H1 (cell line): ENCODE measurements around the gene EFHD1. TPM values are rescaled to one million over a fixed set of nuclear protein-coding genes. Genes with fewer than 3 reads are reported as not detected.

Experiments used
- CTCF ChIA-PET: fragments of 300-600 bp; sonication (Branson Sonifier 250); formaldehyde crosslinking; loops from one replicate; lab custom pipeline; 2021; ENCODE audit not compliant: partially characterized antibody; lab: Charles Lee
- POLR2A ChIA-PET: fragments of 300-600 bp; sonication (Branson Sonifier 250); formaldehyde crosslinking; loops from one replicate; lab custom pipeline; 2021; ENCODE audit warnings: inconsistent platforms; ENCODE audit not compliant: partially characterized antibody; lab: Charles Lee
- DNase-seq, 2 experiments: peaks; one replicate each; pipeline versions ENCODE4 v3.0.0 to v3.0.0-alpha.2; 2010 to 2022; ENCODE audit warnings: low spot score in 2 of 2, low read depth in 1 of 2, mixed read lengths in 1 of 2
- FAIRE-seq: peaks from 2 replicates; lab custom pipeline; 2011; peaks lifted over from hg19 to GRCh38; lab: Jason Lieb, UNC
- H2AFZ ChIP-seq: 2 replicates; pipeline ENCODE4 v1.8.1; 2012; ENCODE audit warnings: low read length, inconsistent platforms
- H2AK5ac ChIP-seq: 2 replicates; pipeline ENCODE4 v1.6.1; 2013; ENCODE audit warnings: low read depth, low read length
- H2BK120ac ChIP-seq: replicated peaks from 2 replicates; pipeline ENCODE3; 2013; ENCODE audit warnings: low read depth, low read length, inconsistent platforms
- H2BK12ac ChIP-seq: 2 replicates; pipeline ENCODE4 v1.6.1; 2013; ENCODE audit warnings: low read depth, low read length
- H2BK15ac ChIP-seq: 2 replicates; pipeline ENCODE4 v1.6.1; 2013; ENCODE audit warnings: low read length
- H2BK20ac ChIP-seq: 2 replicates; pipeline ENCODE4 v1.6.1; 2013; ENCODE audit warnings: low read length
- H2BK5ac ChIP-seq: 2 replicates; pipeline ENCODE4 v1.6.1; 2013; ENCODE audit warnings: low read depth, low read length
- H3K14ac ChIP-seq: 2 replicates; pipeline ENCODE4 v1.6.1; 2013; ENCODE audit warnings: inconsistent platforms; ENCODE audit not compliant: insufficient read length
- H3K18ac ChIP-seq: 2 replicates; pipeline ENCODE4 v1.6.1; 2013; ENCODE audit warnings: low read length; ENCODE audit errors: extremely low read depth
- H3K23ac ChIP-seq: 2 replicates; pipeline ENCODE4 v1.6.1; 2013; ENCODE audit warnings: inconsistent platforms; ENCODE audit not compliant: insufficient read length
- H3K23me2 ChIP-seq: 2 replicates; pipeline ENCODE4 v1.6.1; 2013; ENCODE audit warnings: low read depth, low read length
- H3K27ac ChIP-seq: 2 replicates; pipeline ENCODE4 v1.6.1; 2011; ENCODE audit warnings: low read depth, low read length, inconsistent platforms
- H3K27me3 ChIP-seq, 4 experiments: replicated peaks in 1 of 4; 1 replicate in 1 of 4; 2 replicates in 3 of 4; pipeline versions ENCODE4 v1.6.1 to v1.8.1; 2011 to 2013; ENCODE audit warnings: low read length in 3 of 4, mild to moderate bottlenecking in 3 of 4, inconsistent platforms in 2 of 4, mixed read lengths in 2 of 4, moderate library complexity in 1 of 4; ENCODE audit not compliant: control insufficient read depth in 3 of 4, insufficient read depth in 3 of 4; ENCODE audit errors: extremely low read depth in 1 of 4
- H3K36me3 ChIP-seq, 4 experiments: 2 replicates each; pipeline versions ENCODE4 v1.6.1 to v1.8.1; 2011 to 2013; ENCODE audit warnings: mild to moderate bottlenecking in 4 of 4, low read length in 3 of 4, moderate library complexity in 2 of 4, control low read depth in 1 of 4, inconsistent platforms in 1 of 4; ENCODE audit not compliant: insufficient read depth in 4 of 4, control insufficient read depth in 2 of 4
- H3K4ac ChIP-seq: replicated peaks from 2 replicates; pipeline ENCODE3; 2013; ENCODE audit warnings: low read length, low read depth, mixed read lengths, inconsistent platforms; ENCODE audit not compliant: insufficient read length
- H3K4me1 ChIP-seq, 4 experiments: replicated peaks in 1 of 4; 1 replicate in 1 of 4; 2 replicates in 3 of 4; pipeline versions ENCODE4 v1.6.1 to v1.8.1; 2011 to 2013; ENCODE audit warnings: low read length in 3 of 4, inconsistent platforms in 2 of 4, mixed read lengths in 1 of 4; ENCODE audit not compliant: insufficient read depth in 4 of 4, control insufficient read depth in 3 of 4
- H3K4me2 ChIP-seq, 2 experiments: 2 replicates each; pipeline versions ENCODE4 v1.6.1 to v1.8.1; 2011 to 2013; ENCODE audit warnings: low read depth in 2 of 2, low read length in 2 of 2, control low read depth in 1 of 2, inconsistent platforms in 1 of 2, mild to moderate bottlenecking in 1 of 2; ENCODE audit not compliant: insufficient read depth in 1 of 2
- H3K4me3 ChIP-seq, 4 experiments: fragments of 200-600, 300-600 bp in 1 of 4; sonication (generic), shearing (Covaris generic), sonication (Bioruptor Twin) in 1 of 4; 2 replicates each; pipeline versions ENCODE4 v1.5.1 to v1.8.1; 2011 to 2016; ENCODE audit warnings: low read length in 4 of 4, low read depth in 3 of 4, control low read depth in 2 of 4, inconsistent platforms in 2 of 4, mild to moderate bottlenecking in 2 of 4, mixed read lengths in 1 of 4, moderate library complexity in 1 of 4; ENCODE audit not compliant: insufficient read depth in 2 of 4; ENCODE audit errors: extremely low read depth in 1 of 4
- H3K56ac ChIP-seq: replicated peaks from 2 replicates; pipeline ENCODE3; 2013; ENCODE audit warnings: low read depth, mild to moderate bottlenecking, mixed read lengths, low read length, inconsistent platforms; ENCODE audit not compliant: insufficient read length
- H3K79me1 ChIP-seq: 2 replicates; pipeline ENCODE4 v1.6.1; 2013; ENCODE audit warnings: low read depth, low read length, control low read depth
- H3K79me2 ChIP-seq, 2 experiments: 2 replicates each; pipeline versions ENCODE4 v1.6.1 to v1.8.1; 2012 to 2013; ENCODE audit warnings: low read length in 2 of 2, mild to moderate bottlenecking in 2 of 2, inconsistent platforms in 1 of 2; ENCODE audit not compliant: insufficient read depth in 2 of 2, control insufficient read depth in 1 of 2
- H3K9ac ChIP-seq, 4 experiments: replicated peaks in 1 of 4; 1 replicate in 1 of 4; 2 replicates in 3 of 4; pipeline versions ENCODE4 v1.6.1 to v1.8.1; 2011 to 2013; ENCODE audit warnings: low read depth in 3 of 4, low read length in 3 of 4, control low read depth in 2 of 4, mild to moderate bottlenecking in 2 of 4, moderate library complexity in 2 of 4, inconsistent platforms in 1 of 4; ENCODE audit errors: extremely low read depth in 1 of 4
- H3K9me3 ChIP-seq, 2 experiments: 2 replicates each; pipeline versions ENCODE4 v1.6.1 to v1.8.1; 2012 to 2013; ENCODE audit warnings: mild to moderate bottlenecking in 2 of 2, moderate library complexity in 2 of 2, control low read depth in 1 of 2, inconsistent platforms in 1 of 2, low read depth in 1 of 2, low read length in 1 of 2, mixed read lengths in 1 of 2; ENCODE audit not compliant: insufficient read depth in 2 of 2
- H4K20me1 ChIP-seq, 2 experiments: replicated peaks in 1 of 2; 2 replicates each; pipeline versions ENCODE3 to v1.8.1; 2011 to 2013; ENCODE audit warnings: inconsistent platforms in 2 of 2, low read length in 2 of 2, mild to moderate bottlenecking in 1 of 2; ENCODE audit not compliant: insufficient read depth in 2 of 2, control insufficient read depth in 1 of 2
- H4K5ac ChIP-seq: 2 replicates; pipeline ENCODE4 v1.6.1; 2013; ENCODE audit warnings: low read length, low read depth, mixed read lengths, inconsistent platforms; ENCODE audit not compliant: insufficient read length
- H4K8ac ChIP-seq: 2 replicates; pipeline ENCODE4 v1.8.0; 2013; ENCODE audit warnings: mild to moderate bottlenecking, moderate library complexity, low read length, inconsistent platforms; ENCODE audit not compliant: insufficient read depth; ENCODE audit errors: extremely low read depth
- H4K91ac ChIP-seq: replicated peaks from 2 replicates; pipeline ENCODE3; 2013; ENCODE audit warnings: low read length, mixed read lengths, inconsistent platforms; ENCODE audit not compliant: insufficient read length
- CEBPB ChIP-seq: IDR thresholded peaks from 2 replicates; pipeline ENCODE4 v1.6.1; 2012; ENCODE audit warnings: low read depth, low read length
- CHD1 ChIP-seq: IDR thresholded peaks from 2 replicates; pipeline ENCODE4 v1.6.1; 2012; ENCODE audit warnings: low read depth, low read length, improper control_type of control experiment
- FOSL1 ChIP-seq: IDR thresholded peaks from 2 replicates; pipeline ENCODE4 v1.6.1; 2011; ENCODE audit warnings: mild to moderate bottlenecking, low read depth, low read length, moderate library complexity; ENCODE audit not compliant: insufficient read depth
- SIX5 ChIP-seq: IDR thresholded peaks from 2 replicates; pipeline ENCODE4 v1.6.1; 2011; ENCODE audit warnings: mild to moderate bottlenecking, low read depth, low read length
- TAF1 ChIP-seq: IDR thresholded peaks from 2 replicates; pipeline ENCODE4 v1.6.1; 2011; ENCODE audit warnings: mild to moderate bottlenecking, low read depth, low read length
- TEAD4 ChIP-seq: IDR thresholded peaks from 2 replicates; pipeline ENCODE4 v1.6.1; 2012; ENCODE audit warnings: low read depth, low read length, inconsistent platforms, mixed read lengths
- WGBS, 2 experiments: shearing (Covaris generic) in 1 of 2; methylation state at CpG; one replicate each; pipeline versions ENCODE4 v1.1.6 to v1.1.7; 2013 to 2015; ENCODE audit warnings: low lambda C conversion rate in 2 of 2, mixed read lengths in 2 of 2, inconsistent platforms in 1 of 2, low coverage in 1 of 2, missing lambda C conversion rate in 1 of 2; ENCODE audit not compliant: insufficient replicate concordance in 2 of 2, insufficient coverage in 1 of 2, insufficient read length in 1 of 2; ENCODE audit errors: extremely low coverage in 1 of 2, missing lambda C conversion rate in 1 of 2; 5-methylcytosine and 5-hydroxymethylcytosine counted together
- polyA plus RNA-seq, 7 experiments: library from polyadenylated mRNA; depleted of rRNA in 3 of 7; stranded (reverse) in 5 of 7; unstranded in 2 of 7; fragments of >200 nt in 5 of 7; fragments of 200-250 nt in 2 of 7; gene quantifications; 1 replicate in 5 of 7; 2 replicates in 1 of 7; 4 replicates in 1 of 7; pipeline versions ENCODE4 v1.2.1 to v1.2.3, GENCODE V29; 2011 to 2013; ENCODE audit warnings: missing spikeins in 2 of 7, mixed read lengths in 2 of 7
- total RNA-seq: library from RNA; stranded (reverse); fragmentation: NEBNext Ultra II Directional; extraction: Animal tissue kit (Norgen Biotek cat#: 25700); gene quantifications from 2 replicates; pipeline ENCODE4 v1.2.1, GENCODE V29; 2021
- TF ChIP-seq, protein P1 (sequence below): IDR thresholded peaks from 2 replicates; pipeline ENCODE4 v1.6.1; 2011; ENCODE audit warnings: low read depth, mild to moderate bottlenecking, low read length; ENCODE audit not compliant: insufficient read depth

EFHD1 gene
- total and polyA plus RNA-seq, 2 of the 8 experiments (the other 6 are each of a cell fraction or from before 2014, with no cell fraction given) = 3.4 to 4.5 TPM

DNA sequence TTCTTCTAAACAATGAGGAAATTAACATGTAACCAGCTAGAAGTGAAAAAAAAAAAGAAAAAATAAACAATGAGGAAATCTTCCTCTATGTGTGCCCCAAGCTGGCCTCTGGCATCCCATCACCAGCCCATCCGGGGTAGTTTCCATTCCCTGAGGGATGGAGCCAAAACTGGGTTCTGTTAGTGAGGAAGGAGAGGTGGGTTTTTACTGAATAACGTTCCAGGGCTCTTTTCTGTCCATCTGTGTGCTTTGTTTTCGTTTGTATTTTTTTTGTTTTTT lies 9.7 kb downstream of the EFHD1 start:
- Histone ChIP-seq H3K56ac (no peak overlapping the region), H3K4me3 (no peak overlapping the region), H3K23ac (no peak overlapping the region), H4K5ac (no peak overlapping the region), H3K79me1 (no peaks in the 10 kb centered on the region), H2AFZ (no peak overlapping the region), H2BK5ac (no peak overlapping the region), H4K91ac (no peak overlapping the region), H3K18ac (no peak overlapping the region), H3K27me3 (no peaks in the 10 kb centered on the region; a peak in 1 of 7 replicates), H3K9ac (no peak overlapping the region), H2BK20ac (no peak overlapping the region), H2BK120ac (no peak overlapping the region), H3K4me1 (no peaks in the 10 kb centered on the region), H2BK12ac (no peak overlapping the region; the same call in 1 of the 2 replicates), H3K4me2 (no peak overlapping the region), H2AK5ac (no peak overlapping the region), H3K23me2 (peaks cover 4% of the 10 kb centered on the region; the same call in 1 of the 2 replicates), H3K79me2 (no peaks in the 10 kb centered on the region), H3K14ac (no peak overlapping the region), H3K9me3 (no peaks in the 10 kb centered on the region), H2BK15ac (no peak overlapping the region), H3K4ac (no peak overlapping the region), H3K36me3 (no peaks in the 10 kb centered on the region), H4K8ac (no peak overlapping the region), H4K20me1 (no peaks in the 10 kb centered on the region), H3K27ac (no peak overlapping the region)
- TF ChIP-seq FOSL1 (no peak), CEBPB (no peak), TAF1 (no peak), SIX5 (no peak), TEAD4 (no peak), CHD1 (no peak)
- TF ChIP-seq, protein P1, sequence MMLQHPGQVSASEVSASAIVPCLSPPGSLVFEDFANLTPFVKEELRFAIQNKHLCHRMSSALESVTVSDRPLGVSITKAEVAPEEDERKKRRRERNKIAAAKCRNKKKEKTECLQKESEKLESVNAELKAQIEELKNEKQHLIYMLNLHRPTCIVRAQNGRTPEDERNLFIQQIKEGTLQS = no peak
- DNase-seq (no peak), FAIRE-seq (no peak)
- POLR2A ChIA-PET = no interaction called here
- CTCF ChIA-PET = interaction anchor here (1.1 to 1.4 kb wide), 3 partner anchors 10 to 80 kb away, joined by 3 to 5 read pairs (median 3); no protein-coding TSS in a partner anchor
- WGBS, 2 experiments = 77% methylated on average over 3 of the region's 3 CpGs; no CpG with 5 or more reads in 1 of the 2 experiments
